Mesenchymal stem cell (in vitro differentiated cells and primary cell): ENCODE measurements around the gene TIMM44.
A peak's percentile ranks its signal among the peaks of the same experiment; 100 is the strongest.

ENCODE experiments used
- DNase-seq: peaks from one replicate; pipeline ENCODE4 v3.0.0-alpha.2; 2013
- H2AFZ ChIP-seq: one replicate; pipeline ENCODE4 v1.6.1; 2013; ENCODE audit warnings: low read depth, mild to moderate bottlenecking, control low read depth, inconsistent platforms, low read length, moderate library complexity
- H2AK5ac ChIP-seq: 2 replicates; pipeline ENCODE4 v1.6.1; 2013; ENCODE audit warnings: low read length, moderate library complexity, mild to moderate bottlenecking, inconsistent platforms; ENCODE audit not compliant: severe bottlenecking
- H2BK120ac ChIP-seq: one replicate; pipeline ENCODE4 v1.6.1; 2013; ENCODE audit warnings: low read depth, mild to moderate bottlenecking, inconsistent platforms, low read length, moderate library complexity
- H2BK12ac ChIP-seq, 2 experiments: one replicate each; pipeline ENCODE4 v1.6.1; 2013; ENCODE audit warnings: inconsistent platforms in 2 of 2, low read length in 2 of 2, mild to moderate bottlenecking in 2 of 2, moderate library complexity in 2 of 2, control low read depth in 1 of 2
- H2BK15ac ChIP-seq: one replicate; pipeline ENCODE4 v1.6.1; 2013; ENCODE audit warnings: mild to moderate bottlenecking, low read depth, inconsistent platforms; ENCODE audit not compliant: poor library complexity, severe bottlenecking
- H2BK5ac ChIP-seq: 2 replicates; pipeline ENCODE4 v1.6.1; 2013; ENCODE audit warnings: low read depth, mild to moderate bottlenecking, low read length, control low read depth, inconsistent platforms; ENCODE audit not compliant: poor library complexity, severe bottlenecking
- H3K14ac ChIP-seq, 2 experiments: one replicate each; pipeline ENCODE4 v1.6.1; 2013; ENCODE audit warnings: inconsistent platforms in 2 of 2, low read length in 2 of 2, control low read depth in 1 of 2, mild to moderate bottlenecking in 1 of 2, moderate library complexity in 1 of 2
- H3K18ac ChIP-seq, 2 experiments: one replicate each; pipeline ENCODE4 v1.6.1; 2013; ENCODE audit warnings: inconsistent platforms in 2 of 2, low read length in 2 of 2, control low read depth in 1 of 2, low read depth in 1 of 2, mild to moderate bottlenecking in 1 of 2
- H3K23ac ChIP-seq, 2 experiments: one replicate each; pipeline ENCODE4 v1.6.1; 2013; ENCODE audit warnings: inconsistent platforms in 2 of 2, low read length in 2 of 2, mild to moderate bottlenecking in 2 of 2, moderate library complexity in 2 of 2, control low read depth in 1 of 2
- H3K27ac ChIP-seq: 2 replicates; pipeline ENCODE4 v1.5.1; 2013; ENCODE audit warnings: mild to moderate bottlenecking, moderate library complexity, low read length, control low read depth, inconsistent platforms; ENCODE audit not compliant: poor library complexity, severe bottlenecking
- H3K27me3 ChIP-seq, 2 experiments: 2 replicates each; pipeline versions ENCODE4 v1.6.1 to v1.7.0; 2013; ENCODE audit warnings: low read length in 2 of 2, mild to moderate bottlenecking in 2 of 2, moderate library complexity in 2 of 2, control low read depth in 1 of 2, inconsistent platforms in 1 of 2; ENCODE audit not compliant: control insufficient read depth in 1 of 2, insufficient read depth in 1 of 2
- H3K36me3 ChIP-seq, 2 experiments: 2 replicates each; pipeline versions ENCODE4 v1.6.1 to v1.7.0; 2013; ENCODE audit warnings: low read length in 2 of 2, control low read depth in 1 of 2, inconsistent platforms in 1 of 2, low read depth in 1 of 2, mild to moderate bottlenecking in 1 of 2; ENCODE audit not compliant: insufficient read depth in 2 of 2, control insufficient read depth in 1 of 2
- H3K4ac ChIP-seq, 2 experiments: one replicate each; pipeline ENCODE4 v1.6.1; 2013; ENCODE audit warnings: inconsistent platforms in 2 of 2, low read length in 2 of 2, mild to moderate bottlenecking in 2 of 2, moderate library complexity in 2 of 2, control low read depth in 1 of 2, low read depth in 1 of 2
- H3K4me1 ChIP-seq: 2 replicates; pipeline ENCODE4 v1.6.1; 2013; ENCODE audit warnings: low read depth, low read length, control low read depth; ENCODE audit not compliant: control insufficient read depth, insufficient read depth
- H3K4me2 ChIP-seq: 2 replicates; pipeline ENCODE4 v1.6.1; 2013; ENCODE audit warnings: low read length, mild to moderate bottlenecking, inconsistent platforms; ENCODE audit not compliant: poor library complexity, severe bottlenecking
- H3K4me3 ChIP-seq, 2 experiments: 2 replicates each; pipeline versions ENCODE4 v1.5.1 to v1.7.0; 2013; ENCODE audit warnings: low read length in 2 of 2, mild to moderate bottlenecking in 2 of 2, control low read depth in 1 of 2, low read depth in 1 of 2; ENCODE audit not compliant: insufficient read depth in 1 of 2
- H3K79me1 ChIP-seq: replicated peaks from 2 replicates; pipeline ENCODE4 v1.6.1; 2013; ENCODE audit warnings: mild to moderate bottlenecking, control low read depth, low read length, inconsistent platforms; ENCODE audit not compliant: poor library complexity, severe bottlenecking
- H3K9ac ChIP-seq: 2 replicates; pipeline ENCODE4 v1.7.0; 2013; ENCODE audit warnings: mild to moderate bottlenecking, low read length, moderate library complexity
- H3K9me3 ChIP-seq: 2 replicates; pipeline ENCODE4 v1.7.0; 2013; ENCODE audit warnings: mild to moderate bottlenecking, low read length; ENCODE audit not compliant: control insufficient read depth
- H4K8ac ChIP-seq: one replicate; pipeline ENCODE4 v1.6.1; 2013; ENCODE audit warnings: inconsistent platforms, mild to moderate bottlenecking, low read length, moderate library complexity
- H4K91ac ChIP-seq: one replicate; pipeline ENCODE4 v1.6.1; 2013; ENCODE audit warnings: mild to moderate bottlenecking, low read length, inconsistent platforms
- WGBS: methylation state at CpG from one replicate; pipeline ENCODE4 v1.1.7; 2013; ENCODE audit warnings: mixed read lengths; 5-methylcytosine and 5-hydroxymethylcytosine counted together

The TIMM44 gene

GRCh38 chr19:7968796-7969554, 25.5 kb upstream of the TIMM44 start:
- Histone ChIP-seq H4K8ac (peak overlapping the region; percentile 5), H2BK12ac (peak overlapping the region in 1 of 2 experiments; percentile 48), H3K79me1 (peaks cover 66% of the 10 kb centered on the region), H2AFZ (no peak overlapping the region), H3K4me2 (no peak overlapping the region), H3K9me3 (no peaks in the 10 kb centered on the region), H3K18ac (no peak overlapping the region), H3K4me1 (no peaks in the 10 kb centered on the region), H2BK15ac (no peak overlapping the region), H3K9ac (peak overlapping the region; percentile 34), H2BK5ac (no peak overlapping the region), H3K14ac (no peak overlapping the region), H4K91ac (no peak overlapping the region), H3K4me3 (no peak overlapping the region), H3K27ac (no peak overlapping the region), H2BK120ac (no peak overlapping the region), H3K4ac (no peak overlapping the region), H3K27me3 (no peaks in the 10 kb centered on the region), H2AK5ac (no peak overlapping the region), H3K36me3 (peaks cover 77 to 81% of the 10 kb centered on the region in 2 experiments), H3K23ac (no peak overlapping the region)
- no peak for DNase-seq
- 97% methylated on average over 20 of the region's 20 CpGs for WGBS

DNA sequence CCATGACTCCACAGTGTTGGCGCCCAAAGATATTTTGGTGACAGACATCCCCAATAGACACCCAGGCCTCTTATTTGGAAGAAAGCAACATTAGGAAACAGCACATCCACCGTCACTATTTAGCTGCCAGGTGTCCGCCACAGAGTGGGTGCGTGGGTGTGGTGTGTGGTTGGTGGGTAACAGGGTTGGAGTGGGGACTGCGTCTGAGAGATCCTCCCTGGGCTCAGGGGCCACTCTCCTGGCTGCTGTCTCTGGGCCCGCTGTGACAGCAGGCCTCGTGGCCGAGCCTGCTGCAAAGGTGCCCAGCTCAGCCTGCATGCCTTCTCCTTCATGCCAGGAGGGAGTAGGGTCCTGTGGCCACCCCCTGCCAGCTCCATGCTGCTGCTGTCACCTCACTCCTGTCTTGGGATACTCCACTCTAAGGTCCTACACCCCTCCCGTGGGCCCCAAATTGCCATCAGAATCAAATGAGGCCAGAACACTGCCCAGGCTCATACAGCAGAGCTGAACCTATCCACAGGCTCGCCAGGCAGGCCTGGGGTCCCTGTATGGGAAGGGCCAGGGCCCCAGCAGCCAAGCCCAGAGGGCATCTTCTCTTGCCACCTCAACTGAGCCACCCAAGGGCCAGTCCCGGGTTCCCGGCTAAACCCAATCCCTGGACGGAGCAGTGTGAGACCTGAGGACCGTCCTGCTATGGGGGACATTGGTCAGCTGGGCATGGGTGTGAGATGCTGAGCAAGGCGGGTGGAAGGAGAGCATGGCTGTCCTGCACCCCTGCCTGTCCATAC, 24.7 kb upstream of the TIMM44 start:
- Histone ChIP-seq H3K4ac (no peak overlapping the region), H3K4me3 (no peak overlapping the region), H3K9me3 (no peaks in the 10 kb centered on the region), H2BK5ac (no peak overlapping the region), H4K91ac (no peak overlapping the region), H3K79me1 (peaks cover 66% of the 10 kb centered on the region), H3K27me3 (no peaks in the 10 kb centered on the region), H3K27ac (no peak overlapping the region), H2BK120ac (no peak overlapping the region), H2AK5ac (no peak overlapping the region), H2BK12ac (no peak overlapping the region), H3K4me2 (no peak overlapping the region), H2BK15ac (no peak overlapping the region), H3K9ac (no peak overlapping the region), H3K23ac (no peak overlapping the region), H2AFZ (no peak overlapping the region), H3K36me3 (peaks cover 77 to 81% of the 10 kb centered on the region in 2 experiments), H3K4me1 (peaks cover 2% of the 10 kb centered on the region), H3K18ac (no peak overlapping the region), H3K14ac (no peak overlapping the region), H4K8ac (peak overlapping the region; percentile 5)
- 96% methylated on average over 14 of the region's 15 CpGs for WGBS
- DNase-seq, result no peak

GRCh38 chr19:7965921-7966665, 22.6 kb upstream of the TIMM44 start:
- Histone ChIP-seq H3K4ac (no peak overlapping the region), H2AFZ (no peak overlapping the region), H3K9me3 (no peaks in the 10 kb centered on the region), H3K27me3 (no peaks in the 10 kb centered on the region), H2BK5ac (no peak overlapping the region), H3K4me1 (peaks cover 11% of the 10 kb centered on the region), H3K4me3 (no peak overlapping the region), H3K23ac (no peak overlapping the region), H3K79me1 (peaks cover 57% of the 10 kb centered on the region), H2BK120ac (no peak overlapping the region), H3K4me2 (no peak overlapping the region), H4K8ac (no peak overlapping the region), H2BK12ac (no peak overlapping the region), H3K14ac (no peak overlapping the region), H2AK5ac (no peak overlapping the region), H3K9ac (no peak overlapping the region), H3K18ac (no peak overlapping the region), H4K91ac (no peak overlapping the region), H3K36me3 (peaks cover 71 to 85% of the 10 kb centered on the region in 2 experiments), H3K27ac (no peak overlapping the region), H2BK15ac (no peak overlapping the region)
- 97% methylated on average over 11 of the region's 12 CpGs for WGBS
- no peak for DNase-seq
